GM19023 (cell line): Measurements from ENCODE around the gene EWSR1.
"Not testable (repeated sequence)": the region's sequence is repeated elsewhere in the genome, so short reads cannot be mapped to it uniquely, and the experiment has no call there.

ENCODE experiments used
- ATAC-seq: cut with Tn5 transposase; IDR thresholded peaks from one replicate; pipeline ENCODE4 v1.9.1; 2021; ENCODE audit warnings: mild to moderate bottlenecking, moderate library complexity; ENCODE audit not compliant: unreplicated experiment

The EWSR1 gene

DNA sequence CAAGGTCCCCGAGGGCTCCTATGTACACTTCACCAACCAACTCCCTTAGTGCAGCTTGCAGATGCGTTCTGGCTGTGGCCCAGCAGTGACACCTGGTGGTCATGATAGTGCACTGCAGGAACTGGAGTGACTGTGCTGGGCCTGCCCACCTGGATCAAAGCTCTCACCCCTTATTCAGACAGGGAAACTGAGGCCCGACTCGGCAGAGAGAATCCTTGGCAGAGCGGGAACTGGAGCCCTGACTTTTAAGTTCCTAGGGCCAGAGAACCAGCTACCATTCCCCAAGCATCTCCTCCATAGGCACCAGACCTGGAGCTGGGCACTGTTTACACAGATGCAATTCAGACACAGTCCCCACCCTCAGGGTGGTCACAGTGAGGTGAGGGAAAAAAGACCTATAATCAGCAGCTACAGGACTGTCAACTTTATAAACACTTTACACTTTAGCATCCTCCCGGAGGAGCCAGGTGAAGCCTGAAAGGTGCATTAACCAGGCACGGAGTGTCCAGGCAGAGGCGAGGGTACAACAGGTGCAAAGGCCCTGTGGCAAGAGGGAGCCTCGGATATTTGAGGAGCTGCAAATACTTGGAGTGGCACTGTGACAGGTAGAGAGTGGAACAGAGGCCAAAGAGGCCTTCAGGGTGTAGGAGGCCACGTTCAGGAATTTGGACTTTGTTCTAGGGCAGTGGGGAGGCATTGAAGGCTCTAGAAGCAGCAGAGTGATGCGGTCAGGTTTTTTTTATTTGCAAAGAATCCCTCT lies 22.3 kb upstream of the EWSR1 start:
- ATAC-seq: no peak

DNA sequence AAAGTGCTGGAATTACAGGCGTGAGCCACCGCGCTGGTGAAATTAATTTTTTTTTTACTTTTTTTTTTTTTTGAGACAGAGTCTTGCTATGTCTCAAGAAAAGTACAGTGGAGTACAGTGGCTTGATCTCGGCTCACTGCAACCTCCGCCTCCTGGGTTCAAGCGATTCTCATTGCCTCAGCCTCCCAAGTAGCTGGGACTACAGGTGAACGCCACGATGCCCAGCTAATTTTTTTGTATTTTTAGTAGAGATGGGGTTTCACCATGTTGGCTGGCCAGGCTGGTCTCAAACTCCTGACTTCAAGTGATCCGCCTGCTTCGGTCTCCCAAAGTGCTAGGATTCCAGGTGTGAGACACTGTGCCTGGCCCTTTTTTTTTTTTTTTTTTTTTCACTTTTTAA lies 20.2 kb upstream of the EWSR1 start:
- ATAC-seq: not testable (repeated sequence)

DNA sequence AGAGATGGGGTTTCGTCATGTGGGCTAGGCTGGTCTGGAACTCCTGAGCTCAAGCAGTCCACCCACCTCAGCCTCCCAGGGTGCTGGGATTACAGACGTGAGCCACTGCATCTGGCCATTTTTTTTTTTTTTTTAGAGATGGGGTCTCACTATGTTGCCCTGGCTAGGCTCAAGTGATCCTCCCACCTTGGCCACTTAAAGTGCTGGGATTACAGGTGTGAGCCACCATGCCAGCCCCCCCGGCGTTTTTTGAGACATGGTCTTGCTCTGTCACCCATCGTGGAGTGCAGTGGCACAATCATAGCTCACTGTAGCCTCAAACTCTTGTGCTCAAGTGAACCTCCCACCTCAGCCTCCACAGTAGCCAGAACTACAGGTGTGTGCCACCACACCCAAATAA lies 16.8 kb upstream of the EWSR1 start:
- ATAC-seq: no peak

DNA sequence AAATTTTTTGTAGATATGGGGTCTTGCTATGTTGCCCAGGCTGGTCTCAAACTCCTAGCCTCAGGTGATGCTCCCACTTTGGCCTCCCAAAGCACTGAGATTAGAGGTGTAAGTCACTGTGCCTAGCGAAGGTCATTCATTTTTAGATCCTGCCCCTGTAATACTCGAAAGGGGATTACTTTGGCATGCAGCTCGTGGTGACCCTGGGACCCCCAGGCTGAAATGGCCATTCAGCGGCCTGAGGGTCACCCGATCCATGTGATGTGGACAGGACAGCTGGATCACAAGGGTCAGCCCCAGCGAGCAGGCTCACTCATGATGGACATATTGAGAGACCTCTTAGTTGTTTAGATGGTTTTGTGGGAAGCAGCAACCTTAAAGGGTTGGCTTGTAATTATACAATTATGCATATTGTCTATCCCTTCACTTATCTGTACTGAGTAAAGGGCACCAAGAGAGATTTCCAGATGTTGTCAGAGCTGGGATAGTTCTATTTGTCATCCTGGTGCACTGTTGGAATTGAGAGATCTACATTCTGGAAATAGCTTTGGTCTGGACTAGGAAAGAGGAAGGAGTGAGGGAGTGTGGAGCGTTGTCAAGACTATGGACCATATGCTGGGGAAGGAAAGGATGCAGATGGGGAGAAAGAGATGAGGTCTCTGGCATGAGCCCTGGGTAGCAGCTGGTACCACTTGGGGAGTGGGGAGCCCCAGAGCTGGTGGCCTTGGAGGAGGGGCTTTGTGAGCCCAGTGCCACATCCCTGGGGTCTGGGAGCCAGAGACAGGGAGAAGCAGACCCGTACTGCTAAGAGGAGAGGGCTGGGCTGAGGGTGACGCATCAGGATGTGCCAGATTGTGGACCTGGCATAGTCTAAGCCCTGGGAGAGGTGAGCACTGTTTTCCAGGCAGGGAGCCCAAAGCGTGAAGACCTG lies 15.8 kb upstream of the EWSR1 start:
- ATAC-seq: no peak

DNA sequence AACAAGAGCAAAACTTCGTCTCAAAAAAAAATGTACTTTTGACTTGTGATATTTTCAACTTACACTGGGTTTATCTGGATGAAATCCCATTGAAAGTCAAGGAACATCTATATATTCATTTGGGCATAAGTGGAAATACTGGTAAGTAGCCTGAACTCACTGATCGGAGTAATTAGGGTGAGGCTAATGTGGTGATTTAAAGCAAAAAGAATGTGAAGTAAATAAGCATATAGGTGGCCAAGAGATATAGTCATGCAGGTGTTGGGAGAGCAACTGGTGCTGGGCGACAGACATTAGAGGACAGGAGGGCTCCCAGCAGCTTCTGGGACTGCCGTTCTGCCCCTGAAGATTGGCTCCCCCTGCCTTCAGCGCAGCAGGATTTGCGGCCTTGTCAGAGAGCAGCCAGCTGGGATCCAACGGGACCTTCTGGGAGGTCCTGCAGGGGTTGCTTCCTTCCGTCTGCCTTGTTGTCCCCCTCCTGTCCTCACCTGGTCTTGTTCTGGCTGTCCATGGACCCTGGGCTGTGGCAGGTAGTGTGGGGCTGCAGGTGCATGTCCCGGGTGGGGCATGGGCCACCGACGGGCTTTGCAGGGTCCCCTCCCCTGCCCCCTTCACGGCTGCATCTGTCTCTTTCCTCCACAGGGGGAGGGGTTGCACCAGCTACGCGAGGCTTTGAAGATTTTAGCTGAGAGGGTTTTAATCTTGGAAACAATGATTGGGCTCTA lies 14.3 kb upstream of the EWSR1 start:
- ATAC-seq: no peak

DNA sequence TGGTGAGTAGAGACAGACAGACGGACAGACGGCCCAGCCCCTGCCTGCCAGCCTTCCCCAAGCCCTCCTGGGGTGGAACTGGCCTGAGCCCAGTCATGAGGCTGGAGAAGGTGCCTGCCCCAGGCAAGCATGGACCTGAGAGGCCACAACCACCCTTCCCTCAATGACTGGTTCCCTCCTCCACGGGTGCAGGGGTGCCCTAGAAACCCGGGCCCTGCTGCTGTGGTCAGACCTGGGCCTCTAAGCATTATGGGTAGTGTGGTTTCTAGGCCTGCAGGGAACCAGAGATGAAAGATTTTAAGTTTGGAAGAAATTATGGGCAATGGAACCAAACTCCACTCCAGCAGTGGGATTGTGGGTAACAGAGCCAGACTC lies 13.8 kb upstream of the EWSR1 start:
- ATAC-seq: no peak

DNA sequence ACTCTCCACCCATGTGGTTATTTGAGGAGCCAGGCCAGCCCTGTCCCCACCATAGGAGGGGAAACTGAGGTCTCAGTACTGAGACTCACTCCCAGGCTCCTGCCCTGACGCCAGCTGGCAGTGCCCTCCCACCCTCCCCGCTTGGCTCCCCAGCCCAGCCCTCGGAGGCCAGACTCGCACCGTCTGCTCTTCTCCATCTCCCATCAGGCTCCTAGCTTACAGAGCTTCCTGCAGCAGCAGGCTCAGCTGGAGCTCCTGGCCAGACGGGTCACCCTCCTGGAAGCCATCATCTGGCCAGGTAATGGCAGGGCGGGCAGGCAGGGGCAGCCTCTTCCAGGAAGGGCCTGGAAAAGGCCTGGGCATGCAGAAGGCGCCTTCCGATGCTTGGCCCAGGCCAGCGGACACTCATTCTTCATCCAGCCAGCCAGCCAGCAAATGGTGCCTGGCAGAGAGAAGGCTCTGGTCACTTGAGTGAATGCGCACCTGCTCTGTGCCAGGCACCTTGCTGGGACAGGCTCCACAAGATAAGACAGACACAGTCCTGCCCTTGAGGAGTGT lies 12.9 kb upstream of the EWSR1 start:
- ATAC-seq: no peak

DNA sequence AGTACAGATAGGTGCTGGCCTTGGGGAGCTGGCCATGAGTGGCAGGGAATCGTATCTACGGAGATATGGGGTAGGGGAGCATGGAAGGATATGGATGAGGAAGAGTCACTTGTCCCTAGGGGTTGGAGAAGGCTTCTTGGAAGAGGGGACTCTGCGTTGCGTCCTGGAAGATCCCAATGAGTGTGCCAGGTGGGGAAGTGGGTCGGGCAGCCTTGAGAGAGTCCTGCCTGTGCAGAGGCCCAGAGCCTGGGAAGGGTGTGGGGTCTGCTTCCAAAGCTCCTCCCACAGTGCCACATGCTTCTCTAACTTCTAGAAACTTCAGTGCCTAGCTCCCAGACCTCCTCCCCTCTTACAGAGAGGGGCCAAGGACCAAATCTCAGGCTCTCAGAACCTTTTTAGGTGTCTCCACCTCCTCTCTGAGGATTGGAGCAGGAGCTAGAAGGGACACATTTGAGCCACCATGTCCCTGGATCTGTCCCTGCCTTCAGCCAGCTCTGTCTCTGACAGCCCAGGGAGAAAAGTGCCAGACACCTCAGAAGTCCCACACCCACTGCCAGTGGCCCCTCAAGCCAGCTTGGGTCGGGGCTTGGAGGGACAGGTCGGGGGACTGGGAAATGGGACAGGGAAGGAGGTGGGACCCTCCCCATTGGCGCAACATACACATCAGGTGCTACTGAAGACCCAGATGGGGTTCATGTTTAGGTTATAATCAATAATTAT lies 11.3 kb upstream of the EWSR1 start:
- no peak for ATAC-seq

DNA sequence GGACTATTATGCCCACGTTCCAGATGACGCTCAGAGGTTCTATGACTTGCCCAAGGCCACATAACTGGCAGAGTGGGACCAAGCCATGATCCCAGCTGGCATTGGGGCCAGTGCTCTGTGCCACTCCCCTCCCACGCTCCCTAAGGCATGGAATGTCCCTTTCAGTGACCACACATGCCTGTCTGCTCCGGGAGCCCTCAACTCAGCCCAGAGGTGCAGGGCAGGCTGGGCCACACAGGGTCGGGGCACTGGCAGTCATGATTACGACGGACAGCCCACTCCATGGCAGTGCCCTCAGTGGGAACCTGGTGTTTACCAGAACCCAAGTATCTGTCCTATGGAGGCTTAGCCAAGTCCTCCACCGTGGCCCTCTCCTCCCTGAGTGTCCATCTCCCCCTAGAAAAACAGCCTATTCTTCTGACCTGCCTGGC lies 10.3 kb upstream of the EWSR1 start:
- ATAC-seq: no peak

DNA sequence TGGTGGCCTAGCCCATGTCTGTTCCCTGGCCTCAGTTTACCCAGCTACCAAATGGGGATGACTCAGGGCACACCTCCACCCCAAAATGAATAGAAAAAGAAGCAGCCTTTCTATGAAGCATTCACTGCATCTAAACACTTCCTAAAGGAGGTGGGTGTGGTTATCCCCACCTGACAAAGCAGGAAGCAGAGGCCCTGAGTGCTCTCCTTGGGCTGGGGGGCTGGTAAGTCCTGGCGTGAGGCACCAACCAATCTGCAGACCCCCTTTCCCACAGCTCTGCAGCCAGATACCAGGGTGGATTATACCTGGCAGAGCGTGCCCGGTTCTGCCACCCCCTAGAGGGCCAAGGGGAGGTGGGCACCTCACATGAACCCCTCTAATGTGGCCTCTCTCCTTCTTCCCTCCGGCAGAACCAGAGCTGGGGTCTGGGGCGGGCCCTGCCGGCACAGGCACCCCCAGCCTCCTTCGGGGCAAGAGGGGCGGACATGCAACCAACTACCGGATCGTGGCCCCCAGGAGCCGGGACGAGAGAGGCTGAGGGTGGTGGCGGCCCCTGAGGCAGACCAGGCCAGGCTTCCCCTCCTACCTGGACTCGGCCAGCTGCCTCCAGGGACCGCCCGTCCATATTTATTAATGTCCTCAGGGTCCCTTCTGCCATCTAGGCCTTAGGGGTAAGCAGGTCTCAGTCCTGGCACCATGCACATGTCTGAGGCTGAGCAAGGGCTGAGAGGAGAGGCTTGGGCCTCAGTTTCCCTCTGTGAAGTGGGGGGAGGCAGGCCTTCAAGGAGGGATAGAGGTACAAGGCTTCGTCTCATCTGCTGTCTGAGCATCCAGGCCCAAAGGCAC lies 9.4 kb upstream of the EWSR1 start:
- no peak for ATAC-seq

DNA sequence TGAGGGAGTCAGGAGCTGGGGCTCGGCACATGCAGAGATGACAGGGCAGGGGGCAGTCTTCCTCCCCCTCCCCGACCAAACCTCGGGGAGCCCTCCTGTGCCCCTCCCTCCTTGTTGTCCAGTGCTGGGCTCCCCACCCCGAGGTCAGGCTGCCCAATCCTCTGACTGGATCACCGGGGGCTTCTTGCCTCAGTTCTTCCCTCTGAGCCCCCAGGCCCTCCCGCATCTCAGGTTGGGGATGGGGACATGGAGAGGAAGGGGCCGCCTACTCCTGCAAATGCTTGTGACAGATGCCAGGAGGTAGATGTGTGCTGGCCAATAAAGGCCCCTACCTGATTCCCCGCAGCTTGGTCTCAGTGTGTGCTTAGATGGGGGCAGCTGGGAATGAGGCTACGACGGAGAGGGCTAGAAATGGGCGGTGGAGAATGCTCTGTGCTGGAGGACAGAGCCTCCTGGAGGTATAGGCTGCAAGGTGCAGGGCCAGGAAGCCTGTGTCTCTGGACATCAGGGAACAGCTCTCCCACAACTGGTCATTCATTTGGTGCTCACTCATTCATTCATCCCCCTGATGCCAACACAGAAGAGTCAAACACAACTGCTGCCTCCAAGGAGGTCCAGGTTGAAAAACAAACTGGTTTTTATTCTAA lies 8.7 kb upstream of the EWSR1 start:
- no peak for ATAC-seq

DNA sequence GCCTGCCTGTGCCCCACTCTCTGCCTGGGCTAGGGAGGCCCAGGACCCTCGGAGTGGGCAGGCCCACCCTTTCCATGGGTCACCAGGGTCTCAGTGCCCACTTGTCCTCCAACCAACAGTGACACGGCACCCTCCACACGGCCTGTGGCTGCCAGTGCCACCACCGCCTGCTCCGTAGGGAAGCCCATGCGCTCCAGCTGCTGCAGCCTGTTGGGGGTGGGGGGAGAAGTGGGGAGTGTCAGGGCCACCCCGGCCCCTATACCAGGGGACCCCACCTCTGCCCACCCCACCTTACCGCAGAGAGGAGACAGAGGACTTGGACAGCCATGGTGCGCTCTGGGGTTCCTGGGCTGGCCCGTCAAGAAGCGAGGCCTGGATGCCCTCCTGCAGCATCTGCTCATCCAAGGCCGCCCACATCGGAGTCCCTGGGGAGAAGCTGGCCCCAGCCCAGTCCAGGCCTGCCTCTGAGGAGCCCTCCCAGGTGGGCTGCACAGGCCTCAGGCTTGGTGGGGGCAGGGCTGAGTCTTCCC lies 8.0 kb upstream of the EWSR1 start:
- ATAC-seq: no peak

DNA sequence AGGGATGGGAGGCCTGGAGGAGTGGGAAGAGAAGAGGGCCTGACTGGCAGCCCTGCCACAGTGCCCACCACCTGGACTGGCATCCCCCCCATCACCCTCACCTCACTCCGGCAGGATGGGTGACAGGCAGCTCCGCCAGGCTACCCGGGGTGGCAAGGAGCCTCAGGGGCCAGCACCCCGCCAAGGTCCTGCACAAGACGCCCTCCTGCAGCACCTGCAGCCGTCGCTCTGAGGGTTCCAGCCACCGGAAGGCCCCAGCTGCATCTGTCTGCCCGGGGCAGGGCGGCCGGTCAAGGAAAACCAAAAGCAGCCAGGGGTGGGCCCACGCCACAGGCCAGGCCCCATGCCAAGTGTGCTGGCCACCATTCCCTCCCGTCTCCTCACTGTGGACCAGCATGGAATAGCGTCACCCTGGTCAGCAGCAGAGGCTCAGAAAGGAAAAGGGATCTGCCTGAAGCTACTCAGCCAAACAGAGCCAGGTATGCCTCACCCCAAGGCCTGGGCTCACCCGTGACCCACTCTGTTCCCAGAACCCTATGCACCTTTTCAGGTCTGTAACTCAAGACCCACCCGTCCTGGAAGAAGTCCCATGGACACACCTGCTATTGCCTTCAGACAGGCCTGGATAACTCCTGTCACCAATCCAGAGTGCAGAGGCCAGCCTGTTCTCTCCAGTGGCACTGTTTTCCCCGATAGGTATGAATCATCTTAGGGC lies 7.3 kb upstream of the EWSR1 start:
- no peak for ATAC-seq

DNA sequence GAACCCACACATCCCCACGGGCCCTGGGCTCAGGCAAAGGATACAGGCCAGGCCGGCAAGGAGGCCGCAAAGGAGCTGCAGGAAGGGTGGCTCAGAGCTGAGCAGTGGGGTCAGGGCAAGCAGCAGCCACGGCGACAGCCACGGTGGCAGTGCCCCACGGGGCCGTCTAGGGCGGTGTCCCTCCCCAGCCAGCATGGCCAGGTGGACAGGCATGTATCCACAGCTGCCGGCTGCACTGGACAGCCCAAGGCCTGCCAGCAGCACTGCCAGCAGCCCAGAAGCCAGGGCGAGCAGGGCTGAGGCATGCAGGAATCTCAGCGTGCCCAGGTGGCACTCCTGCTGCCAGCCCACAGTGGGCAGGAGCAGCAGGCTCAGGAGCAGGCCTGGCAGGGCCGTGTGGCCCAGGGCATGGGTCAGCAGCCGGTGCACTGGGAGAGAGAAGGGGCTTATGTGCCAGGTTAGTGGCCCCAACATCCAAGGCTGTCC lies 4.2 kb upstream of the EWSR1 start:
- no peak for ATAC-seq

DNA sequence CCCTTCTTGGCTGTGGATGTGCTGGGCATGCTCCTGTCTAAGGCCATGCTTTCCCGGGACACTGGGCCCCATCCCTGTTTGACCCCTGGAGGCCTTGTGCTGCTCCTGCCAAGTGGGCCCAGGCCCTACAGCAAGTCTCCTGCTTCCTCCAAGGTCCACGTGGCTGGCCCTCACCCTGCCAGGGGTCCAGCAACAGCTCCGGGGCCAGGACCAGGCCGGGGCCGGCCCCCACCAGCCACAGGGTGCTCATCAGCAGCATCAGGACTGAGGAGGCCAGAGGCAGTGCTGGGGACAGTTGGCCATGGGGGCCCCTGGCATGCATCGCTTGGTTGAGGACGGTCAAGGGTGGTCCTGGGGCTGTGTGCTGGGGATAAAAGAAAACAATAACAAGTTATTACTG lies 2.8 kb upstream of the EWSR1 start:
- ATAC-seq: no peak

DNA sequence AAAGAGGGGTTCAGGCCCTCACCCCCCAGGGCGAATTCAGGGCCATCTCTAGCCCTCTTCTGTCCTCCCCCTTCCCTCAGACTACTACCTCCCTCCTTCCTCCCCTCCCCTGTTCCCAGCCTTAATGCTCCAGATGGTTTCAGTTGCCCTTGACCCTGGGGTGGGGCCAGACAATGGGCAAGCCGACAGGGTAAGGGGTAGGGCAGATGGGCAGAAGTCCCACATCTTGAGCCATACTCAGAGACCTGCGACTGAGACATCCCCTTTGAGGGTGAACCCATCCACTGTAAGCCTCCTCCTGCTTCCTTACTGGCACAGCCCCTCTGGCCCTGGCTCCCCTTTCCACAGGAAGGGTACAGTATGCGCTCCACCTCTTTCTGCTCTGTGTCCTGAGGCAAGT lies 2.1 kb upstream of the EWSR1 start:
- no peak for ATAC-seq

DNA sequence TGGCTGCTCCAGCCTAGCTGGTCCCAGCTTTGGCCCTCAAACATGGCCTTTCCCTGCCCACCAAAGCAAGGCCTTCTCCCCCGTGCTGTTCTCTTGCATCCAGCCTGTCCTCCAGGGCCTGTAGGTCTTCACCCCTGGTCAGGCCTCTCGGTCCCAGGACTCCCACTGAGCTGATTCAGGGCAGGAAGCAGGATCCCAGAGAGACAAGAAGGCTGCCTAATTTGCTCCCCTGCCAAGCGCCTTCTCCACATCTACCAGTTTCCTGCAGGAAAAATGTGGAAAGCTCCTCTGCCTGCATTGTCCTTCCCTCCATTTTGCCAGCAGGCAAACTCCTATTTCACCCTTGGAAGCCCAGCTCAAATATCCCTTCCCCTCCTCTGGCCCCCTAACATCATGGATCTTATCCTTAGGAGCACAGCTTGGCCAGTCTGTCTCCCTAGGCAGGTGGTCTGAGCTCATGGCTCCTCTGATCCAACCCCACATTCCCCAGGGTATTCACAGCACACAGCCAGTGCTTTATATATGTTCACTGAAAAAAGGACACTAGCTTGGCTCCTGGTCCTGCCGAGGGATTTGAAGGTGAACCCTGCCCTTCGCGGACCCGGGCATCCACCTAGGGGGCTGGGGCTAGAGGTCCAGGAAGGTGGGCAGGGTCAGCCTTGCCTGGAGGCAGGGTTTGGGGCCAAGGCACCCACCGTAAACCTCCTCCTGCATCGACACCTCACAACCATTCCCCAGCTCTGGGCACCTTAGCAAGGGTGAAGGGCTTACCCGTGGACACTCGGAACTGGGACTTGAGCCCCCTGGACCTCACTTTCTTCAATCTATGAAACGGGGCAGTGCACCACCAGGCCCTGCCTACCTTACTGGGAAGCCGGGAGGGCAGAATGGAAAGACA lies 1.3 kb upstream of the EWSR1 start:
- ATAC-seq: no peak
